Measurements from ENCODE around the gene MAN1B1. TPM values are rescaled to one million over a fixed set of nuclear protein-coding genes. Genes with fewer than 3 reads are reported as not detected.

Gene MAN1B1
- total RNA-seq, 1 donor from 2014 or later = 70.4 TPM

DNA sequence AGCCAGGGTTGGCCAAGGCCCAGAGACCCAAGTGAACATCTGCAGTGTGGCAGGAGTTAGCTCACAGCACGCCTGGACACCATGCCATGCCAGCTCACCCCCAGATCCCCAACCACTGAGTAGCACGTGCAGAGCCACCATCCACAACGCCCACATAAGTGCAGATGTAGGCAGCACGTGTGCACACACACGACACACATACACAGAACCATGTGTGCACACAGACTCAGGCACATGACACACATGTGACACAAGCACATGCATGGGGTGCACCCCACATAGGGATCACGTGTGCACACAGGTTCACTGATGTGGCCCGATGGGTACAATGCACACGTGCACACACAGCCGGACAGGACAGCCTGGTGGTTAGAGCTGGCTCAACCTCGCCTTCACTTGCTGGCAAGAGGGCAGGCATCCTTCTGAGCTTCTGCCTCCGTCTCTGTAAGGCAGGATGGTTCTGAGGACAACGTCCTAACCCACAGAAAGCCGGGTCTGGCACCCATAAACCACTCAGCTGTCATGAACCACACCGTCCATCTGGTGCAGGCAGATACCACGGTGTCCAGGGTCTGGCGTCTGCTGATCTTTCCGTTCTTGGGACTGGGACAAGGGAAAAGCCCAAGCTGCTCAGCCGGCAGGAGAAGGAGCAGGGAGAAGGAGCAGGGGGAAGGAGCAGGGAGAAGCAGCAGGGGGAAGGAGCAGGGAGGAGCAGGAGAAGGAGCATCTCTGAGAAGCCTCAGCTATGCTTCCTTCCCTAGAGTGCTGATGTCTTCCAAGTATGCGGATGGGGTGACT lies 71.0 kb downstream of the MAN1B1 start:
- H3K27ac Mint-ChIP-seq (ENCODE audit: unreplicated experiment) = no peak overlapping the region
- no peaks in the 10 kb centered on the region for H3K36me3 Mint-ChIP-seq (ENCODE audit: low read depth, unreplicated experiment)
- peaks cover 2% of the 10 kb centered on the region for H3K4me1 Mint-ChIP-seq (ENCODE audit: unreplicated experiment)
- H3K4me3 Mint-ChIP-seq (ENCODE audit: unreplicated experiment) = no peak overlapping the region
- H3K27me3 Mint-ChIP-seq (ENCODE audit: unreplicated experiment) = peaks cover 18% of the 10 kb centered on the region
- TF ChIP-seq, protein P1, sequence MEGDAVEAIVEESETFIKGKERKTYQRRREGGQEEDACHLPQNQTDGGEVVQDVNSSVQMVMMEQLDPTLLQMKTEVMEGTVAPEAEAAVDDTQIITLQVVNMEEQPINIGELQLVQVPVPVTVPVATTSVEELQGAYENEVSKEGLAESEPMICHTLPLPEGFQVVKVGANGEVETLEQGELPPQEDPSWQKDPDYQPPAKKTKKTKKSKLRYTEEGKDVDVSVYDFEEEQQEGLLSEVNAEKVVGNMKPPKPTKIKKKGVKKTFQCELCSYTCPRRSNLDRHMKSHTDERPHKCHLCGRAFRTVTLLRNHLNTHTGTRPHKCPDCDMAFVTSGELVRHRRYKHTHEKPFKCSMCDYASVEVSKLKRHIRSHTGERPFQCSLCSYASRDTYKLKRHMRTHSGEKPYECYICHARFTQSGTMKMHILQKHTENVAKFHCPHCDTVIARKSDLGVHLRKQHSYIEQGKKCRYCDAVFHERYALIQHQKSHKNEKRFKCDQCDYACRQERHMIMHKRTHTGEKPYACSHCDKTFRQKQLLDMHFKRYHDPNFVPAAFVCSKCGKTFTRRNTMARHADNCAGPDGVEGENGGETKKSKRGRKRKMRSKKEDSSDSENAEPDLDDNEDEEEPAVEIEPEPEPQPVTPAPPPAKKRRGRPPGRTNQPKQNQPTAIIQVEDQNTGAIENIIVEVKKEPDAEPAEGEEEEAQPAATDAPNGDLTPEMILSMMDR (IDR thresholded peaks at IDR 0.05; ENCODE audit: unreplicated experiment) = no peak
- no peaks in the 10 kb centered on the region for H3K9me3 Mint-ChIP-seq (ENCODE audit: unreplicated experiment)
- no peak for DNase-seq (ENCODE audit: low spot score)

DNA sequence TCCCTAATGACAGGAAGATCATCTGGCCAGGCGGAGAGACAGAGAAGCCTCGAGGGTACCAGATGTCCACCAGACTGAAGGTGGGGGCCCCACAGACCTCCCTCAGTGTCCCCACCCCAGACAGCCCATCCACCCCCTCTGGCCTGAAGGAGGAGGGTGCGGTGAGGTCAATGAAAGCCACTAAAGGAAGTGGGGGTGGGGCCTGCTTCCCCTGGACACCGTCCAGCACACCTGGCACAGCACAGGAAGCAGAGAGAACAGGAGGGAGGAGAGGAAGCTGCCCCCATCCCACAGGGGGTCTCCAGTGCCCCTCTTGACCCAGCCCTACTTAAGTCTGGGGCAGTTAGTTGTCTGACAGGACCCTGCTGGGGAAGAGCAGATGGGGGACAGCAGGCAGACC lies 71.8 kb downstream of the MAN1B1 start:
- Mint-ChIP-seq H3K36me3 (ENCODE audit: low read depth, unreplicated experiment) (no peaks in the 10 kb centered on the region), H3K4me1 (ENCODE audit: unreplicated experiment) (peaks cover 2% of the 10 kb centered on the region), H3K27ac (ENCODE audit: unreplicated experiment) (no peak overlapping the region), H3K27me3 (ENCODE audit: unreplicated experiment) (peaks cover 18% of the 10 kb centered on the region), H3K4me3 (ENCODE audit: unreplicated experiment) (no peak overlapping the region), H3K9me3 (ENCODE audit: unreplicated experiment) (no peaks in the 10 kb centered on the region)
- no peak for DNase-seq (ENCODE audit: low spot score)
- TF ChIP-seq, protein P1 (IDR thresholded peaks at IDR 0.05; ENCODE audit: unreplicated experiment) = no peak

Other genes starting within 250 kb of the MAN1B1 start
- gene AJM1, start 244.5 kb upstream of the MAN1B1 start, total RNA-seq (ENCODE audit: unreplicated experiment) = 0.80 TPM
- gene PHPT1, start 237.6 kb upstream of the MAN1B1 start, total RNA-seq (ENCODE audit: unreplicated experiment) = 134 TPM
- 10.0 TPM for gene MAMDC4, start 234.6 kb upstream of the MAN1B1 start, total RNA-seq (ENCODE audit: unreplicated experiment)
- 286 TPM for gene EDF1, start 220.7 kb upstream of the MAN1B1 start, total RNA-seq (ENCODE audit: unreplicated experiment)
- 21.7 TPM for gene TRAF2, start 200.5 kb upstream of the MAN1B1 start, total RNA-seq (ENCODE audit: unreplicated experiment)
- 100.0 TPM for gene FBXW5, start 142.2 kb upstream of the MAN1B1 start, total RNA-seq (ENCODE audit: unreplicated experiment)
- gene C8G, start 141.7 kb upstream of the MAN1B1 start, total RNA-seq (ENCODE audit: unreplicated experiment) = 1.1 TPM
- 1.5 TPM for gene LCN12, start 134.7 kb upstream of the MAN1B1 start, total RNA-seq (ENCODE audit: unreplicated experiment)
- gene PTGDS, start 109.5 kb upstream of the MAN1B1 start, total RNA-seq (ENCODE audit: unreplicated experiment) = not detected
- gene LCNL1, start 104.0 kb upstream of the MAN1B1 start, total RNA-seq (ENCODE audit: unreplicated experiment) = not detected
- 8.3 TPM for gene PAXX, start 94.6 kb upstream of the MAN1B1 start, total RNA-seq (ENCODE audit: unreplicated experiment)
- not detected for gene CLIC3, start 90.4 kb upstream of the MAN1B1 start, total RNA-seq (ENCODE audit: unreplicated experiment)
- 2.1 TPM for gene ABCA2, start 58.7 kb upstream of the MAN1B1 start, total RNA-seq (ENCODE audit: unreplicated experiment)
- not detected for gene FUT7, start 54.9 kb upstream of the MAN1B1 start, total RNA-seq (ENCODE audit: unreplicated experiment)
- 116 TPM for gene NPDC1, start 40.8 kb upstream of the MAN1B1 start, total RNA-seq (ENCODE audit: unreplicated experiment)
- gene ENTPD2, start 32.9 kb upstream of the MAN1B1 start, total RNA-seq (ENCODE audit: unreplicated experiment) = 55.6 TPM
- 1.0 TPM for gene SAPCD2, start 16.4 kb upstream of the MAN1B1 start, total RNA-seq (ENCODE audit: unreplicated experiment)
- gene UAP1L1, start 9.5 kb upstream of the MAN1B1 start, total RNA-seq (ENCODE audit: unreplicated experiment) = 3.2 TPM
- 6.1 TPM for gene DPP7, start 27.7 kb downstream of the MAN1B1 start, total RNA-seq (ENCODE audit: unreplicated experiment)
- not detected for gene GRIN1, start 52.2 kb downstream of the MAN1B1 start, total RNA-seq (ENCODE audit: unreplicated experiment)
- gene LRRC26, start 83.1 kb downstream of the MAN1B1 start, total RNA-seq (ENCODE audit: unreplicated experiment) = not detected
- gene TMEM210, start 85.1 kb downstream of the MAN1B1 start, total RNA-seq (ENCODE audit: unreplicated experiment) = not detected
- gene ANAPC2, start 101.6 kb downstream of the MAN1B1 start, total RNA-seq (ENCODE audit: unreplicated experiment) = 76.8 TPM
- 53.8 TPM for gene SSNA1, start 101.7 kb downstream of the MAN1B1 start, total RNA-seq (ENCODE audit: unreplicated experiment)
- 8.2 TPM for gene TPRN, start 113.8 kb downstream of the MAN1B1 start, total RNA-seq (ENCODE audit: unreplicated experiment)
- gene TMEM203, start 118.7 kb downstream of the MAN1B1 start, total RNA-seq (ENCODE audit: unreplicated experiment) = 27.4 TPM
- gene NDOR1, start 118.7 kb downstream of the MAN1B1 start, total RNA-seq (ENCODE audit: unreplicated experiment) = 22.5 TPM
- gene RNF208, start 135.3 kb downstream of the MAN1B1 start, total RNA-seq (ENCODE audit: unreplicated experiment) = 1.1 TPM
- gene CYSRT1, start 138.2 kb downstream of the MAN1B1 start, total RNA-seq (ENCODE audit: unreplicated experiment) = 1.4 TPM
- not detected for gene RNF224, start 140.5 kb downstream of the MAN1B1 start, total RNA-seq (ENCODE audit: unreplicated experiment)
- gene SLC34A3, start 143.9 kb downstream of the MAN1B1 start, total RNA-seq (ENCODE audit: unreplicated experiment) = not detected
- gene TUBB4B, start 154.3 kb downstream of the MAN1B1 start, total RNA-seq (ENCODE audit: unreplicated experiment) = 134 TPM
- not detected for gene STPG3, start 164.3 kb downstream of the MAN1B1 start, total RNA-seq (ENCODE audit: unreplicated experiment)
- 65.6 TPM for gene NELFB, start 168.3 kb downstream of the MAN1B1 start, total RNA-seq (ENCODE audit: unreplicated experiment)
- 37.7 TPM for gene TOR4A, start 190.7 kb downstream of the MAN1B1 start, total RNA-seq (ENCODE audit: unreplicated experiment)
- gene NRARP, start 215.3 kb downstream of the MAN1B1 start, total RNA-seq (ENCODE audit: unreplicated experiment) = 170 TPM

Data from endothelial cell (in vitro differentiated cells).